ENCODE measurements around the gene RPS6KB2. TPM values are rescaled to one million over a fixed set of nuclear protein-coding genes. Genes with fewer than 3 reads are reported as not detected.

RPS6KB2 gene
- total and polyA plus RNA-seq, 10 of the 15 experiments (the other 5 are each of a cell fraction or from before 2014, with no cell fraction given): 0.39 to 101 (median 58.4) TPM

- no peak for TF ChIP-seq PRDM15 (CRISPR knock-in tag; IDR thresholded peaks at IDR 0.05)
- peak; percentile 10 for TF ChIP-seq BCL3 (IDR thresholded peaks at IDR 0.05; ENCODE audit: borderline replicate concordance, insufficient read depth, low read depth, low read length, poor library complexity, severe bottlenecking)
- TF ChIP-seq YBX1 (IDR thresholded peaks at IDR 0.05): no peak
- TF ChIP-seq BMI1 (IDR thresholded peaks at IDR 0.05; ENCODE audit: borderline replicate concordance): no peak
- TF ChIP-seq NR2F1 (conservative IDR thresholded peaks at IDR 0.05): 0 out of 2 replicates have a peak, but pooled peaks have one; percentile 24
- no peak for TF ChIP-seq MAX (IDR thresholded peaks at IDR 0.05; ENCODE audit: low read depth, low read length)
- no peak for TF ChIP-seq RAD21 (IDR thresholded peaks at IDR 0.05; ENCODE audit: insufficient read depth, low read depth, low read length)
- peak; percentile 23; the same call in 1 of the 2 replicates for TF ChIP-seq POLR2AphosphoS5 (IDR thresholded peaks at IDR 0.05; ENCODE audit: low read length)
- no peak for TF ChIP-seq STAT3 (IDR thresholded peaks at IDR 0.05; ENCODE audit: low read depth, low read length)
- TF ChIP-seq EP300 (IDR thresholded peaks at IDR 0.05; ENCODE audit: borderline replicate concordance in 1 of 2, control insufficient read depth in 1 of 2, low read depth in 2 of 2, low read length in 2 of 2): no peak
- no peak for TF ChIP-seq EZH2 (IDR thresholded peaks at IDR 0.05; ENCODE audit: borderline replicate concordance, control insufficient read depth, low read depth, low read length)
- no peak for TF ChIP-seq MTA2 (IDR thresholded peaks at IDR 0.05; ENCODE audit: low read depth)
Observed at GRCh38 chr11:67439321-67440228, 11.3 kb downstream of the RPS6KB2 start (continued).
